ENCODE data around the gene NR5A1.

NR5A1 gene

GRCh38 chr9:124514125-124514524 lies 6.9 kb upstream of the NR5A1 start:
- DNase-seq (ENCODE audit: low read depth), result no peak

GRCh38 chr9:124513376-124513994 lies 6.3 kb upstream of the NR5A1 start:
- no peak for DNase-seq (ENCODE audit: low read depth)

GRCh38 chr9:124512806-124513204 lies 5.6 kb upstream of the NR5A1 start:
- DNase-seq (ENCODE audit: low read depth), result no peak

GRCh38 chr9:124511891-124512805 lies 4.9 kb upstream of the NR5A1 start:
- no peak for DNase-seq (ENCODE audit: low read depth)

- DNase-seq (ENCODE audit: low read depth), result no peak
Measured at GRCh38 chr9:124511426-124511840, 4.2 kb upstream of the NR5A1 start.

GRCh38 chr9:124510650-124511425 lies 3.6 kb upstream of the NR5A1 start:
- peak; percentile 76 for DNase-seq (ENCODE audit: low read depth)

- DNase-seq (ENCODE audit: low read depth), result no peak
Measured at GRCh38 chr9:124507880-124508423, 753 bp upstream of the NR5A1 start.

- DNase-seq (ENCODE audit: low read depth), result no peak
Measured at GRCh38 chr9:124506433-124506832, 766 bp downstream of the NR5A1 start.

- DNase-seq (ENCODE audit: low read depth), result no peak
Measured at GRCh38 chr9:124505901-124506346, 1.3 kb downstream of the NR5A1 start.

GRCh38 chr9:124505006-124505900 lies 1.9 kb downstream of the NR5A1 start:
- no peak for DNase-seq (ENCODE audit: low read depth)

GRCh38 chr9:124504530-124505005 lies 2.6 kb downstream of the NR5A1 start:
- no peak for DNase-seq (ENCODE audit: low read depth)

- DNase-seq (ENCODE audit: low read depth), result no peak
Measured at GRCh38 chr9:124503713-124504529, 3.3 kb downstream of the NR5A1 start.

- no peak for DNase-seq (ENCODE audit: low read depth)
Measured at GRCh38 chr9:124502711-124503702, 4.2 kb downstream of the NR5A1 start.

- DNase-seq (ENCODE audit: low read depth), result no peak
Measured at GRCh38 chr9:124501771-124502320, 5.4 kb downstream of the NR5A1 start.

GRCh38 chr9:124500796-124501611 lies 6.2 kb downstream of the NR5A1 start:
- DNase-seq (ENCODE audit: low read depth), result no peak

- no peak for DNase-seq (ENCODE audit: low read depth)
Measured at GRCh38 chr9:124500028-124500795, 7.0 kb downstream of the NR5A1 start.

GRCh38 chr9:124499216-124499615 lies 8.0 kb downstream of the NR5A1 start:
- no peak for DNase-seq (ENCODE audit: low read depth)
